ENCODE results near the gene MEGF11.

The MEGF11 gene

GRCh38 chr15:65862682-65863081 is 390.9 kb downstream of the MEGF11 start:
- peak; percentile 48 for DNase-seq (ENCODE audit: low read depth)
- peak; percentile 48 for TF ChIP-seq CTCF (conservative IDR thresholded peaks at IDR 0.05; ENCODE audit: low read length)
- no peak overlapping the region for H3K4me3 ChIP-seq (ENCODE audit: low read length)

- H3K4me3 ChIP-seq (ENCODE audit: low read length), result no peak overlapping the region
- DNase-seq (ENCODE audit: low read depth), result no peak
- TF ChIP-seq CTCF (conservative IDR thresholded peaks at IDR 0.05; ENCODE audit: low read length), result no peak
Observed at GRCh38 chr15:65857718-65858402, 395.7 kb downstream of the MEGF11 start.

- no peak overlapping the region for H3K4me3 ChIP-seq (ENCODE audit: low read length)
- peak; percentile 49 for DNase-seq (ENCODE audit: low read depth)
- TF ChIP-seq CTCF (conservative IDR thresholded peaks at IDR 0.05; ENCODE audit: low read length), result peak; percentile 96
Observed at GRCh38 chr15:65856821-65857455, 396.6 kb downstream of the MEGF11 start.

- H3K4me3 ChIP-seq (ENCODE audit: low read length), result no peak overlapping the region
- no peak for TF ChIP-seq CTCF (conservative IDR thresholded peaks at IDR 0.05; ENCODE audit: low read length)
- no peak for DNase-seq (ENCODE audit: low read depth)
Observed at GRCh38 chr15:65851981-65852380, 401.6 kb downstream of the MEGF11 start.

- DNase-seq (ENCODE audit: low read depth), result no peak
- no peak for TF ChIP-seq CTCF (conservative IDR thresholded peaks at IDR 0.05; ENCODE audit: low read length)
- H3K4me3 ChIP-seq (ENCODE audit: low read length), result no peak overlapping the region
Observed at GRCh38 chr15:65847989-65848388, 405.6 kb downstream of the MEGF11 start.

- DNase-seq (ENCODE audit: low read depth), result no peak
- TF ChIP-seq CTCF (conservative IDR thresholded peaks at IDR 0.05; ENCODE audit: low read length), result no peak
- no peak overlapping the region for H3K4me3 ChIP-seq (ENCODE audit: low read length)
Observed at GRCh38 chr15:65845826-65846519, 407.6 kb downstream of the MEGF11 start.

All from AG10803 (cell line).